SKM-1 treated with dmso at 0.1 percent for 144 hours (cell line): ENCODE results near the gene MAT1A.
"Not testable (repeated sequence)": the region's sequence is repeated elsewhere in the genome, so short reads cannot be mapped to it uniquely, and the experiment has no call there.

Experiments
- DNase-seq: peaks from one replicate; lab custom pipeline; 2025; ENCODE audit not compliant: unreplicated experiment; lab: John Stamatoyannopoulos, UW

The MAT1A gene

DNA sequence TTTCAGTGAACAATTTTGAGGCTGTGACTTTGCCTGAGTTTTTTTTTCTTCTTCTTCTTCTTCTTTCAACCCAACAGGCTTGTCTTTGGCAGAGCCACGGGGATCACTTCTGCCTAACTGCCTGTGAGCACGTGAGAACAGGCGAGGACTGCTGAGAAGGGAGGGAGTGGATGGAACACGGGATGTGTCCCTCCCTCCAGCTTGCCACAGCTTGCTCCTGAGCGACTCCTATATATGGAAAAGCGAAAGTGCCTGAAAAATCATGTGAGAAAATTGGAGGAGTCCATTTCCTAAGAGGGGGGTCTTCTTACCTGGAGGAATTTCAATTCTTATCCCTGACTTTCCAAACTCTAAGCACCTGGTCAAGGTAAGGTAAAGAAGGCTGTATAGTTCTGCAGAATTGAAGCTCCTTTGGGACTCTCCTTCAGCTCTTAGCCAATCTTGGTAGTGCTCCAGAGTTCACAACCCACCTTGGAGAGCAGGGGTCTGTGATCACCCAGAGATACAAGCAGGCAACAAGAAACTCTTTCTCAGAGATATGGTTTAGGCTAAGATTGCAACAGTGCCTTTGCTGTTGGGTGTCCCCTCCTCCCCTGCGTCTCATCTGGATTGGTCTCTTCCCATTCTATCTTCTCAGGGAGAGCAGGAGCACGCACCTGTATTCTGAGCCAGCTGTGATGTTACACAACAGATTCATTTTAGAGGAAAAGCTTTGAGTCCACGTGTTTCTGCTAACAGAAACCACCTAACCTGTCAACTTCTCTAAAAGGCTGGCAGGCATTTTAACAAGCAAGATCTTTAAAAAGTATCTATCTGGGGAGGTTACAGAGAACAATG lies at the start of gene MAT1A:
MAT1A (minus strand) TSS at position 208 of the 837 bp plus-strand sequence. CDS start 235 bp downstream, outside the sequence.
- no peak for DNase-seq

DNA sequence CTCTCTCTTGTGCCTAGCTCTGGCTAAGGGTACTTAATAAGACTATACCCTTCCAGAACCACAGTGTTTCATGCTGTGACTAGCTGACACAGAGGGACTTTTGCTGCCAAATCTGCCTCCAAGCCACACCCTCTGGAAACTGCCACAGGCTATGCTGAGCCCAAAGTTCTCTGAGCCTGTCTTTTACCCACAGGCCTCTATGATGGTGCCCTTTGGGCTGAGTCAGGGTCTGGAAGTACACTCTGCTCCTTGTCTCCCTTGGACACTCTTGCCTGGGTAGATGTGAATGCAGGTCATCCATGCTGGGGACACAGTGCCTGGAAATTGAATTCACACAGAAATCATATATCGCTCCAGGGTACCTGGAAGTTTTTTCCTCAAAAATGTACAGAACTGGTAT lies 44.5 kb upstream of the MAT1A start:
- no peak for DNase-seq

DNA sequence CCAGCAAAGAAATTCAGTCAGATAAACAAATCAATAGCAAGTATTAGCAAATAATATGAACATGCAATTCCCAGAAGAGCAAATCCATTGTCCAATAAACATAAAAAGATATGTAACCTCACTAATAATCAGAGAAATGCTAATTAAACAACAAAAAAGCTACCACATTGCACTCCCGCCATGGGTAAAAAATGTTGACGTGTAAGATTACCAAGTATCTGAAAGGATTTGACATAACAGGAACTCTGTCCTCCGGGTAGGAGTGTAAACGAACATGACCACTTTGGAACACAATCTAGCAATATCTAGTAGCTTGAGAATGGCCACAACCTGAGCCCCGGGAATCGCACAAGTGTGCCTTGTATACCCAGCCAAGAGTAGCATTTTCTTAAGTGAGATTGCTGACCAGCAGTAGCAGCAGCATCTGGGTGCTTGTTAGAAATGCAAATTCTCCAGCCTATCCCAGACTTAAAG lies 35.5 kb upstream of the MAT1A start:
- DNase-seq, result no peak

DNA sequence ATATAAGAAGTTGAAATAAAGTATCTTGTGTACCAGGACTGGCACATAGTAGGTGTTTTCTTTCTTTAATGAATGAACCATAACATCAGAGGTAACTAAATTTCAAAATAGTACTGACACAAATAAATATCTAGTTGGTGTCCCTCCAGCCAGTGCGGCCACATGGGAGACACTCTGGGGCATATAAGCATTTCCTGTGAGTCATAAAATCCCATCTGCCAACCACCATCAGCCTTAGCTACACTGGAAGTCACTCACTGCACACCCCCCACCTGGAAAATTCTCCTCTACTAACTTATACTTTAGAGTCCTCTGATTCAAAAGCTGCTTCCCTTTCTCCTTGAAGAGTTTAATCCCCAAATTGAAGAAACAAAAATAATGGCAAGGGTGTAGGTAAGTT lies 34.6 kb upstream of the MAT1A start:
- no peak for DNase-seq

DNA sequence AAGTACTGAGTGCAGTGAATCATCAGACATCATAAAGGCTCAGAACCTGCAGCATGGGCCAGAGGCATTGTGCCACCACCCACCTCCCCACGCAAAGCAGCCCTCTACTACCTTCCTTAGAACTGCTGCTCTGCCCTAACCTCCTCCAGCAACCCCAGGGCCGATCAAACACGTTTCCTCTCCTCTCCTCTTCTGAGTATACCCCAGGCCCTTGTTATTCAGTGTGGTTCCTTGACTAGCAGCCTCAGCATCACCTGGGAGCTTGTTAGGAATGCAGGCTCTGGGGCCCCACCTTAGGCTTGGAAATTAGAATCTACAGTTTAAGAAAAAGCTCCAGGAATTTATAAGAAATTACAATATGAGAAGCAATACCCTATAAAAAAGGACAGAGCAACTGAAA lies 33.9 kb upstream of the MAT1A start:
- no peak for DNase-seq

DNA sequence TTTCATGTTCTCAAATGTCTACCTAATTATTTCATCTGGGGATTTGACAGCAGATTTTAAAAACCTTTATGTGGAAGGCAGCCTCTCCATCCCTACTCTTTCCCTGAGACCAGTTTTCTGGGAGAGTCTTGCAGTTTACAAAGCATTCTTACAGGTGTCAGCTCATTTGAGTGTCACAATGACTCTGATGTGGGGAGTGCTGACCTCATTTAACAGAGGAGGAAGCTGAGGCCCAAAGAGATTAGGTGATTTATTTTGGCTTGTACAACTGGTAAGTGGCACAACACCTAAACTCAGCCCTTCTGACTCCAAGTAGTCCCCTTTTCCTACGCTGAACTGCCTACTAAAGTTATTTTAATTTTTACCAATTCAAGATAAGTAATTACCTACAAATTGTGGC lies 33.3 kb upstream of the MAT1A start:
- DNase-seq, result no peak

DNA sequence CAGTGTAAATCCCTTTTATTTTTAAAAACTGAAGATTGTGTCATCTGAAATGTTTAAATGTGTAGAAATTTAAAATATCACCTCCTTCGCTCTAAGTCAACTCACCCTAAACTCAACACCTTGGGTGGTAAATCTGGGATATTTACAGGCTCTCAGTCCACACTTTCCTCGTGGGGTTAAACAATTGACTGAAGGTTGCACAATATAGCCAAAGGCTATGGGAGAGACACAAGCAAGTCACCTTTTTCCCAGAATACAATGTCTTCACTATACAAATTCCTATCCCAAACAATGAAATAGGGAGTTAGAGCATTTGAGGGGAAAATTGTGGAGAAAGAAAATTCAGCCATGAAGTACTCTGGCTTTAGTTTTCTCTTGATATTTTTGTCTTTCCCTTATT lies 32.7 kb upstream of the MAT1A start:
- DNase-seq, result no peak

DNA sequence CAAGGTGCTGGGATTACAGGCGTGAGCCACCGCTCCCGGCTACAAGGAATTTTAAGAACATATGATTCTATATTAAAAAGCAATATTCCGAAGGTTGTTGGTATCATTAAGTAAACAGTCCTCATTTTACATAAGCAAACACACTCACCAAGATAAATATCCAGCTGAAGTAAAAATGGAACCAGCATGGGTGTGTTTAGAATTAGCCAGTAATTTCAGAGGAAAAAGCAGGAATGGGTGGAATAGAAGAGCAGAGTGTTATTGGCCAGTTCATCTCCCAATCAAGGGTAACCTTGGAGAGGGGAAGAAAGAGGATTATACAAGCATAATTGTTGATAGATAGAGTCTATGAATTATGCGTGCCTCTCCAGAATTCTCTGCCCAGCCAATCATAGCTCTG lies 31.7 kb upstream of the MAT1A start:
- no peak for DNase-seq

DNA sequence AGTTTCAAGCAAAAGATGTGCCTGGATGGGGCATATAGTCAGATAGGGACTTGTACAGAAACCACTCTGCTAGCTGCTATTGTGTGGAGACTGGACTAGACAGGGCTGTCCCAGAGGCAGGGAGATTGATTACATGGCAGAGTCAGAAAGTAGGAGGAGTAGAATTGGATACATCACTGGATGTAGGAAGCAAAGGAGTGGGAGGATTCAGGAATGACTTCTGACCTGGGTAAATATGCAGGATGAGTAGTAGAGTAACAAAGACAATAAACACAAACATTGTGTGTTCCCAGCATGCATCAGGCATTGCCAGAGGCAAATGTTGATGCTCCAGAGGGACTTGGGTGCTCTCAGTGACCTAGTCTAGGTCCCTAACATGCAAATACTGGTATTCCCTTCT lies 30.9 kb upstream of the MAT1A start:
- DNase-seq, result no peak

DNA sequence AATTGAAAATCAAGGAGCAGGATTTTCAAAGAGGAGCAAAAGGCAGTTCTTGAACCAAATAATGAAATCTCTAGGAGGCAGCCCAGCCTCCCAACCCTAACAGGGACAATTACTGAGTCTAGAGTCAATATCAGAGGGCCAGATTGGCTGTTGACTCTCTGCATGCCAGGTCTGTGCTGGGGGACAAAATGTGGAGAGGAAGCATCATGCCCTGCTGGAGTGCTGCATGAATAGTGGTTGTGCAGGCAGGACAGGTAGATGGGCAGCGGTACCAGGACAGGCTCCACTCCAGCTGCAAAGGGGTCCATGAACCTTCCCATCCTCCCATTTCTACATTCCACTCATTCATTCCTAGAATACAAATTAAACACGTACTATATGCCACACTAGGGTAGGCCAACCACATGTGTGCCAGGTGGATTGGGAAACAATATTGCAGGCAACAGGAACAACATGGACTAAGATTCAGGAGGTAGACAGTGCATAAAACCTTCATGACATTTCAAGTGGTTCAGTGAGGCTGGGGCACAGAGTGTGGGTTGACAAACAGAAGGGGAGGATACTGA lies 30.4 kb upstream of the MAT1A start:
- DNase-seq, result no peak

DNA sequence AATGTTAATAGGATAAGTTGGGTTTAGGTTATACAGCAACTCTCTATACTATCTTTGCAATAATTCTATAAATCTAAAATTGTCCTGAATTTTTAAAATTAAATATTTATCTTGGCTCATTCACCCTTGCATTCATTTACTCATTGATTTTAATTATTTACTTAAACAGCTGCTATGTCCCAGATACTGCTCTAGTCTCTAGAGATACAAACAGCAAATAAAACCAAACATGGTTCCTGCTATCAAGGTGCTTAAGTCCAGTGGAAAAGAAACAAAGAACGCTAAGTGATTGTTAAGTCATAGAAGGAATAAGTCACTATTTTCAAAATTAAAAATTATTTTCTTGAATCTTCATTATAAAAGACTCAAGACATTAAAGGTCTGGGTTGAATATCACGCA lies 29.9 kb upstream of the MAT1A start:
- DNase-seq, result no peak

DNA sequence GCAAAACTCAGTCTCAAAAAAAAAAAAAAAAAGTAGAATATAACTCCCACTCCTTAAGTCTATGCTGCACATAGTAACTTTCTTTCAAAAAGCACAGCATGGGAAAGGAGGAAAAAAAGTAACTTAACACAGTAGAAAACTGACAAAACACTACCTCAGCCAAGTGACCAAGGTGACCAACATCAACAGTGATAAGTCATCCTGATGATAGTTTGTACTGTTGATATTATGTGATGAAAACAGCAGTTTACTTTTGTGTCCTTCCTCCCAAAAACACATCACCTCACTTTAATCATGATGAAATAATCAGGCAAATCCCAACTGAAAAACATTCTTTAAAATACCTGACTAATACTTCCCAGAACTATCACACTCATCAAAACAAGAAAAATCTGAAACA lies 29.3 kb upstream of the MAT1A start:
- DNase-seq, result no peak

DNA sequence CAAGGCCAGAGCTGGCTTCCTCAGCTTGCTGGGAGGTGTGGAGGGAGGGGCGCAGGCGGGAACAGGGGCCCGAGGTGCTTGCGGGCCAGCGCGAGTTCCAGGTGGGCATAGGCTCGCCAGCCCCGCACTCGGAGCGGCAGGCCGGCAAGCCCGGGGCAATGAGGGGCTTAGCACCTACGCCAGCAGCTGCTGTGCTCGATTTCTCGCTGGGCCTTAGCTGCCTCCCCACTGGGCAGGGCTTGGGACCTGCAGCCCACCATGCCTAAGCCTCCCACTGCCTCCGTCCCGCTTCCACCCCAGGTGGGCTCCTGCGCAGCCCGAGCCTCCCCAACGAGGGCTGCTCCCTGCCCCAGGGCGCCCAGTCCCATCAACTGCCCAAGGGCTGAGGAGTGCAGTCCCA lies 25.9 kb upstream of the MAT1A start:
- DNase-seq, result no peak

DNA sequence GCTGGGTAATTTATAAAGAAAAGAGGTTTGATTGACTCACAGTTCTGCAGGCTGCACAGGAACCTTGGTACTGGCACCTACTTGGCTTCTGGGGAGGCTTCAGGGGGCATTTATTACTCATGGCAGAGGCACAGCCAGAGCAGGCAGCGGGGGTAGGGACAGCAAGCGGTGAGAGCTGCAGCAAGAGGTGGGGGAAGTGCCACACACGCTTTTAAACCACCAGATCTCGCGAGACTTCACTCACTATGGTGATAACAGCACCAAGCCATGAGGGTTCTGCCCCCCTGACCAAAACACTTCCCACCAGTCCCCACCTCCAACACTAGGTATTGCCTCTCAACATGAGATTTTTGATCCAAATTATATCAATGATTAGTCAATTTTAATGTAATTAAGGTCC lies 24.1 kb upstream of the MAT1A start:
- DNase-seq, result no peak

DNA sequence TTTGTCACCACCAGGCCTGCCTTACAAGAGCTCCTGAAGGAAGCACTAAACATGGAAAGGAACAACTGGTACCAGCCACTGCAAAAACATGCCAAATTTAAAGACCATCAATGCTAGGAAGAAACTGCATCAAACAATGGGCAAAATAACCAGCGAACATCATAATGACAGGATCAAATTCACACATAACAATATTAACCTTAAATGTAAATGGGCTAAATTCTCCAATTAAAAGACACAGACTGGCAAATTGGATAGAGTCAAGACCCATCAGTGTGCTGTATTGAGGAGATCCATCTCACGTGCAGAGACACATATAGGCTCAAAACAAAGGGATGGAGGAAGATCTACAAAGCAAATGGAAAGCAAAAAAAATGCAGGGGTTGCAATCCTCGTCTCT lies 16.5 kb upstream of the MAT1A start:
- not testable (repeated sequence) for DNase-seq

DNA sequence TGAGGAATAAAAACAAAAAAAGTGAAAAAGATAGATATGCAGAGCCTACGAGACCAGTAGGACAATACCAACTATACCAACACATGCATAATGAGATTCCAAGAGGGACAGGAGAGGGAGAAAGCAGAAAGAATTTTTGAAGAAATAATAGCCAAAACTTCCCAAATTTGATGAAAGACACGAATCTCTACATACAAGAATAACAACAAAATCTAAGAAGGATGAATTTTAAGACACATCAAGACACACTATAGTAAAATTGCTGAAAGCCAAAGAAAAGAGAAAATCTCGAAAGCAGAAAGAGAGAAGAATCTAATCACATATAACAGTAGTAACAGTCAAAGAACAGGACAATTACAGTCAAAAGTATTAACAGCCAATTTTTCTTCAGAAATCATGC lies 7.5 kb upstream of the MAT1A start:
- no peak for DNase-seq

DNA sequence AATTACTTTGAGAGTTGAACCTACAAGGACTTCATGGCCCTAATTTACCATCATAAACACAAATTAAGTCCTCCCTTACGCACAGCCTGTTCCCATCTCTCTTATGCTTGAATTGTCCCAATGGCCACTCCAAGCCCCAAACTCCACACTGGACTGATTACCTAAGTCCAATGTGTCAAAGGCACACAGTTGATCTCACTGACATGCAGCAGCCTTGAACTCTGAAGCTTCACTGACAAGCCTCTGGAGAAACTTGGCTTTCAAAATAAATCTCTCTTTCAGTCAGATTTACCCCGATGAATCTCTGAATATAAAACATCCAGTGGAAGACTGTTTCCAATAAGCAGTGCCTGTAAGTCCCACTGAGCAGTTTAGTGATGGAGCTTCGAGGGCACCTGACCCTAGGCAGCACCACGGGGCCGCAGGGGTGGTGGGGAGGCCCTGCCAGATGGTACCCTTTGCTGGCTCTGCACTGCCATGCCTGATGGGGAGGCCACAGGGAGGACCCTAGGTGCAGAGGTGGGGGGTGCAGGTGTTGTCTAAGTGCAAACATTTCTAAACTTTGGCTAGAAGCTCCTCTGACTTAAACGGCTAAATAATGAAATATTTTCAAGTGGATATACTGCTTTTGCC lies 3.3 kb upstream of the MAT1A start:
- DNase-seq, result no peak

DNA sequence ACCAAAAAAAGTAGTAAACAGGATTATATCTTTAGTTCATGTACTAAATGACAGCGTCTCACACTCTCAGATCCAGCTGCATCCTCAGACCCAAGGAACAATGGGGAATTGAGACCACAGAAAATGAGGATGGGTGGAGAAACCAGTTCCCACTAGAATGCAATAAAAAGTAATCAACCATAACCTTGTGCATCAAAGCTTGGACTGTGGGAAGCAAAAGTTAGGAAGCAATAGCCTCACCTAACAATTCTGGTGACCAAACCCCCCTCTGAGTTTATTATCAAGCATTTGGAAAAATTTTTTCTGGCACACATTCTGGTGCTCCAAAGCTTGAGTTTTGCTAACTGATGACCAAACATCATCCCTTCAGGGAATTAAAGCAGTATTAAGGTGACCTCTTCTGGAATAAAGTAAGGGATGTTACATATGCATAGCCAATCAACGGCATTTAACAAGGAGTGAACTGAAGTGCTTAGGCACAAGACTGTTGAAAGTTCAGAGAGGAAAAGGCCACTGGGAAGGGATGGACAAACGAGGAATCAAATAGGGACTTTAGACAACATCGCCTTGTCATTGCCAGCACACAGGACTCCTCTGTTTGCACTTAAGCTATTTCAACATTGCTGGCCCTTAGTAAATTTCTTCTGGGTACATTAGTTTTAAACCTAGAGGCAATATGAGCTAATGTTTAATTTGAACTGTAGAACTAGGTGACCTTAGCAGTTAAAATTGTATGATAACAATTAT lies 1.2 kb upstream of the MAT1A start:
- DNase-seq, result no peak

DNA sequence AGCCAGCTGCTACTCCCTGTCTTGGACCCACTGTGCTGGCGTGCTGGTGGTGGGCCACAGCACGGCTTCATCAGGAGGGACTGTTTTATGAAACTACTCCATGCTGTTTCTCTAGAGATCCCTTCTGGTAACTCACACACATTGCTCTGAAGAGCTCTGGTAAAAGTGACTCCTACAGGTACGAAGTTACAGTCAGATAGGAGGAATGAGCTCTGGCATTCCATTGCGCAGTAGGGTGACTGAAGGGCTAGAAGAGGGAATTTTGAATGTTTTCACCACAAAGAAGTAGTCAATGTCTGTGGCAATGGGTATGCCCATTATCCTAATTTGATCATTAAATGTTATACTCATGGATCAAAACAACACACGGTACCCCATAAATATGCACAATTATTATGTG lies 609 bp downstream of the MAT1A start:
- DNase-seq, result no peak

DNA sequence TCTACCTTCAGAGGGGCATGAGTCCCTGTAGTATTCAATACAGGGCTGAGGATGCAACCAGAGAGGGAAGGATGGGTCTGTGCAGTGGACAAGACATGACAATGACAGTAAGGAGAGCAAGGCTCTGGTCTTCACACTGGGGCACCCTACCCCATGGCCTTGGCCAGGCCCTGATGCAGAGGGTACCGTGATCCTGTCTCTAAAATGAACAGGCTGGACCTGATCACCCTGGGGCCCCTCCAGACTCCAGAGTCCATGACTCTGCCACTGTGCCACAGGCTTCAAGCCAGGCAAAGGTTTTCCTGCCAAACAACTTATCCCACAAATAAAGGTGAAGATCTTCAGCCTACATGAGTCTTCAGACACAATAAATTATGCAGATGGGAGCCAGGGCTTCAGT lies 4.9 kb downstream of the MAT1A start:
- no peak for DNase-seq

DNA sequence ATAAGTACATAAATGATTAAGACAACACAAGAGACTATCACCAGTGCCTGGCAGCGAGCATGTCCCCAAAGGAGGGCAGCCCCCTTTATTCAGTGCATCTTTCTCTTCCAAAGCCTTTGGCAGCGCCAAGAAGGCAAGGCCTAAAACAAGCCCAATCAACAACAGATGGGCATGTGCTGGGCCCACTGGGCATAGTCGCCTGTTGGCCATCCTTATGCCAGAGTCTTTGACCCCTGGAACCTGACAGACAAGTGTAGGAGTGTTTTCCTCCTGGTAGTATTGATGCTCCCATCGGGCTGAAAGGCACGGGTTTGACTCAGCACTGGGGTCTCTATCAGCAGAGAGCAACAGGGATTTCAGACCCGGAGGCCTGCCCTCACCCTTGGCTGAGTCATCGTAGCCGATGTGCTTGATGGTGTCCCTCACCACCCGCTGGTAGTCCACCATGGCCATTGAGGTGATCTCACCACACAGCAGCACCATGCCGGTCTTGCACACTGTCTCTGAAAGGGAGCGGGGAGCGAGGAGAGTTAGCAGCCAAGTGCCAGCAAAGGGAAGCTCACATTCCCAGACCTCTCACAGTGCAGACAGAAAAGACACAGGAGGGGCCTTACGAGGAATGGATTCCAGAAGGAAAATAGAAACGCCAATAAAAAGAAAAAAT lies 5.8 kb downstream of the MAT1A start:
- no peak for DNase-seq
